Neural cell (in vitro differentiated cells): Measurements from ENCODE around the gene DTYMK. TPM values are rescaled to one million over a fixed set of nuclear protein-coding genes. Genes with fewer than 3 reads are reported as not detected.

Source experiments
- H2AFZ ChIP-seq: fragments of 200-600, 300-800 bp; sonication (generic), shearing (Covaris generic); 2 replicates; pipeline ENCODE4 v1.6.0; 2014; ENCODE audit warnings: low read depth, mild to moderate bottlenecking, antibody characterized with exemption, low read length, moderate library complexity
- H3F3A ChIP-seq: fragments of 200-600 bp; shearing (Covaris generic); 2 replicates; pipeline ENCODE4 v1.6.1; 2016; ENCODE audit warnings: mild to moderate bottlenecking, moderate library complexity, mixed read lengths, antibody characterized with exemption, low read length; ENCODE audit not compliant: insufficient read depth, poor library complexity, severe bottlenecking
- H3K27ac ChIP-seq: fragments of 200-600, 300-800 bp; sonication (generic), shearing (Covaris generic); 2 replicates; pipeline ENCODE4 v1.5.1; 2014; ENCODE audit warnings: mild to moderate bottlenecking, low read length, moderate library complexity
- H3K27me3 ChIP-seq: fragments of 300-800, 200-600 bp; sonication (generic), shearing (Covaris generic); 2 replicates; pipeline ENCODE4 v1.6.0; 2014; ENCODE audit warnings: mild to moderate bottlenecking, low read depth, low read length, moderate library complexity; ENCODE audit not compliant: insufficient read depth
- H3K36me3 ChIP-seq: fragments of 300-800, 200-600 bp; sonication (generic), shearing (Covaris generic); 2 replicates; pipeline ENCODE4 v1.5.1; 2014; ENCODE audit warnings: mild to moderate bottlenecking, antibody characterized with exemption, low read length, moderate library complexity; ENCODE audit not compliant: insufficient read depth
- H3K4me2 ChIP-seq: fragments of 300-800, 200-600 bp; sonication (generic), shearing (Covaris generic); 2 replicates; pipeline ENCODE4 v1.6.0; 2014; ENCODE audit warnings: mild to moderate bottlenecking, low read length
- H3K4me3 ChIP-seq: fragments of 300-800, 200-600 bp; sonication (generic), shearing (Covaris generic); 2 replicates; pipeline ENCODE4 v1.5.1; 2014; ENCODE audit warnings: mild to moderate bottlenecking, low read length, moderate library complexity
- H3K79me2 ChIP-seq: fragments of 200-600 bp; shearing (Covaris generic); replicated peaks from 2 replicates; pipeline ENCODE4 v1.6.0; 2014; ENCODE audit warnings: mild to moderate bottlenecking, low read length, moderate library complexity; ENCODE audit not compliant: insufficient read depth
- H3K9ac ChIP-seq: fragments of 300-800, 200-600 bp; sonication (generic), shearing (Covaris generic); 2 replicates; pipeline ENCODE4 v1.6.1; 2016; ENCODE audit warnings: mild to moderate bottlenecking, low read length, mixed read lengths
- H3K9me2 ChIP-seq: fragments of 200-600 bp; shearing (Covaris generic); 2 replicates; pipeline ENCODE4 v1.6.1; 2016; ENCODE audit warnings: mild to moderate bottlenecking, low read length, mixed read lengths; ENCODE audit not compliant: insufficient read depth
- H3K9me3 ChIP-seq: fragments of 200-600, 300-800 bp; sonication (generic), shearing (Covaris generic); 2 replicates; pipeline ENCODE4 v1.6.1; 2016; ENCODE audit warnings: mild to moderate bottlenecking, mixed run types, low read length, moderate library complexity, mixed read lengths
- H4K20me1 ChIP-seq: fragments of 200-600 bp; shearing (Covaris generic); 2 replicates; pipeline ENCODE4 v1.6.1; 2016; ENCODE audit warnings: mild to moderate bottlenecking, mixed run types; ENCODE audit not compliant: insufficient read depth
- EP300 ChIP-seq: fragments of 450-650 bp; conservative IDR thresholded peaks from 2 replicates; pipeline ENCODE4 v1.6.1; 2014; ENCODE audit warnings: antibody characterized with exemption, mild to moderate bottlenecking, moderate library complexity; ENCODE audit not compliant: poor library complexity, severe bottlenecking
- EZH2 ChIP-seq: fragments of 200-600, 300-800 bp; shearing (Covaris generic), sonication (generic); IDR thresholded peaks from 2 replicates; pipeline ENCODE4 v1.6.1; 2014; ENCODE audit warnings: antibody characterized with exemption, low read length, borderline replicate concordance, mild to moderate bottlenecking; ENCODE audit not compliant: insufficient read depth, poor library complexity, severe bottlenecking
- MXI1 ChIP-seq: fragments of 450-650 bp; conservative IDR thresholded peaks from 2 replicates; pipeline ENCODE4 v1.6.1; 2014; ENCODE audit warnings: antibody characterized with exemption, mild to moderate bottlenecking; ENCODE audit not compliant: poor library complexity, severe bottlenecking
- POLR2AphosphoS5 ChIP-seq: IDR thresholded peaks from 2 replicates; pipeline ENCODE4 v1.6.1; 2012
- RAD21 ChIP-seq: fragments of 450-650 bp; conservative IDR thresholded peaks from 2 replicates; pipeline ENCODE4 v1.6.1; 2014; ENCODE audit warnings: antibody characterized with exemption, mild to moderate bottlenecking, moderate library complexity
- SMC3 ChIP-seq: fragments of 450-650 bp; conservative IDR thresholded peaks from 2 replicates; pipeline ENCODE4 v1.6.1; 2014; ENCODE audit warnings: antibody characterized with exemption, mild to moderate bottlenecking, moderate library complexity; ENCODE audit not compliant: poor library complexity
- TAF1 ChIP-seq: IDR thresholded peaks from 2 replicates; pipeline ENCODE4 v1.6.1; 2012; ENCODE audit warnings: low read depth
- polyA plus RNA-seq: library from polyadenylated mRNA; depleted of rRNA; stranded (reverse); fragments of >200 nt; gene quantifications from 2 replicates; pipeline ENCODE4 v1.2.3, GENCODE V29; 2014
- TF ChIP-seq, protein P1 (sequence below): fragments of 450-650 bp; IDR thresholded peaks from 2 replicates; pipeline ENCODE4 v1.5.1; 2014; ENCODE audit warnings: antibody characterized with exemption, mild to moderate bottlenecking, moderate library complexity; ENCODE audit not compliant: poor library complexity, severe bottlenecking
- TF ChIP-seq, protein P2 (sequence below): IDR thresholded peaks from 2 replicates; pipeline ENCODE4 v1.6.1; 2012; ENCODE audit warnings: borderline replicate concordance

DTYMK gene
- polyA plus RNA-seq, 1 donor from 2014 or later, result 33.5 TPM

DNA sequence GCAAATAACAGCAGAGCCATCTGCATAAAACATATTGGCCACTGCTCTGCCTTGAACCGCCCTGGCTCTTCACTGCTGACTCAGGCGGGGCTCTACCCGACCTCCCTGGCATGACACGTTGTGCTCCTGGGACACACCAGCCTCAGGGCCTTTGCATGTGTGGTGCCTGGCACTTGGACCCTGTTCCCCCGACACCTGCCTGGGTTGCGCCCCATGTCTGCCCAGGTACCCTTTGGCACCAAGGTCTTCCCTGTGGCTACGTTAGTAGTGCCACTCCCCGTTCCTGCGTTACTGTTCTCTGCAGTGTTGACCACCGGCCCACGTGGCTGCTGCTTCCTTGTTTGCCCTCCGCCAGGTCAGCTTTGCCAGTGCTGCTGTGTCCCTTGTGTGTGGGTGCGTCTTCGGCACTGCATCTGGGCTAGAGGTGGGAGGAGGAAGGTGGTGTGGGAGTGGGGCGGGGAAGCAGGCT lies 28.8 kb downstream of the DTYMK start:
- H3K4me3 ChIP-seq, result no peak overlapping the region
- no peaks in the 10 kb centered on the region for H3K9me3 ChIP-seq
- H3K27me3 ChIP-seq, result no peaks in the 10 kb centered on the region
- H2AFZ ChIP-seq, result no peak overlapping the region
- H3K79me2 ChIP-seq, result no peaks in the 10 kb centered on the region
- no peaks in the 10 kb centered on the region for H3K9me2 ChIP-seq
- no peaks in the 10 kb centered on the region for H4K20me1 ChIP-seq
- no peak overlapping the region for H3K4me2 ChIP-seq
- no peaks in the 10 kb centered on the region for H3F3A ChIP-seq
- no peak for TF ChIP-seq RAD21
- TF ChIP-seq SMC3, result no peak
- H3K36me3 ChIP-seq, result no peaks in the 10 kb centered on the region
- H3K27ac ChIP-seq, result no peak overlapping the region
- no peak overlapping the region for H3K9ac ChIP-seq

DNA sequence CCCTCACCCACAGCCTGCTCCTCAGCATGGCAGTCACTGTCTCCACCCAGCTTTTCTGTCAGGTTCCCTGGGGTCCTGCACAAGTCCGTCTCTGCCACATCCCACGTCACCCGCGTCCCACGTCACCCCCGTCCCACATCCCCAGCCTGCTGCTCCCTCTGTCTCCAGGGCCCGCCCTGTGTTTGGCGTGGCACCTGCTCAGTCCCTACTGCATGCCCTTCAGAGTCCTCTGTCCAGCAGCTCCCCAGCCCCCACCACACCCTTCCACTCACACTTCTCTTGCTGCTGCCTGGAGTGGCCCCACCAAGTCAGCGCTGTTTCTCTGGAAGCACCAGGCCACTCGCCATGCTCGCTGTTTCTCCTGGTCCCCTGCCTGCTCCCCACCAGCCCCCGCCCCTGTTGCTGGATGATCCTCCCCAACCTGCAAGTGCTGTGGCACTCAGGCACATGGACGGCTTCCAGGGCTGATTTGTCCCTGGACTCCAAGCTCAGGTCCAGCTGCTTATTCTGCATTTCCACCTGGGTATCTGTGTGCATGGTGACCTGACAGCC lies 30.3 kb downstream of the DTYMK start:
- Histone ChIP-seq H2AFZ (no peak overlapping the region), H3K36me3 (no peaks in the 10 kb centered on the region), H3K79me2 (no peaks in the 10 kb centered on the region), H3K27ac (no peak overlapping the region), H3K9ac (no peak overlapping the region), H3K9me2 (no peaks in the 10 kb centered on the region), H3K9me3 (no peaks in the 10 kb centered on the region), H4K20me1 (no peaks in the 10 kb centered on the region), H3K4me2 (no peak overlapping the region), H3K27me3 (no peaks in the 10 kb centered on the region), H3K4me3 (no peak overlapping the region), H3F3A (no peaks in the 10 kb centered on the region)
- TF ChIP-seq, protein P1, sequence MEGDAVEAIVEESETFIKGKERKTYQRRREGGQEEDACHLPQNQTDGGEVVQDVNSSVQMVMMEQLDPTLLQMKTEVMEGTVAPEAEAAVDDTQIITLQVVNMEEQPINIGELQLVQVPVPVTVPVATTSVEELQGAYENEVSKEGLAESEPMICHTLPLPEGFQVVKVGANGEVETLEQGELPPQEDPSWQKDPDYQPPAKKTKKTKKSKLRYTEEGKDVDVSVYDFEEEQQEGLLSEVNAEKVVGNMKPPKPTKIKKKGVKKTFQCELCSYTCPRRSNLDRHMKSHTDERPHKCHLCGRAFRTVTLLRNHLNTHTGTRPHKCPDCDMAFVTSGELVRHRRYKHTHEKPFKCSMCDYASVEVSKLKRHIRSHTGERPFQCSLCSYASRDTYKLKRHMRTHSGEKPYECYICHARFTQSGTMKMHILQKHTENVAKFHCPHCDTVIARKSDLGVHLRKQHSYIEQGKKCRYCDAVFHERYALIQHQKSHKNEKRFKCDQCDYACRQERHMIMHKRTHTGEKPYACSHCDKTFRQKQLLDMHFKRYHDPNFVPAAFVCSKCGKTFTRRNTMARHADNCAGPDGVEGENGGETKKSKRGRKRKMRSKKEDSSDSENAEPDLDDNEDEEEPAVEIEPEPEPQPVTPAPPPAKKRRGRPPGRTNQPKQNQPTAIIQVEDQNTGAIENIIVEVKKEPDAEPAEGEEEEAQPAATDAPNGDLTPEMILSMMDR, result no peak
- TF ChIP-seq TAF1, result no peak
- no peak for TF ChIP-seq MXI1
- no peak for TF ChIP-seq SMC3
- no peak for TF ChIP-seq POLR2AphosphoS5

DNA sequence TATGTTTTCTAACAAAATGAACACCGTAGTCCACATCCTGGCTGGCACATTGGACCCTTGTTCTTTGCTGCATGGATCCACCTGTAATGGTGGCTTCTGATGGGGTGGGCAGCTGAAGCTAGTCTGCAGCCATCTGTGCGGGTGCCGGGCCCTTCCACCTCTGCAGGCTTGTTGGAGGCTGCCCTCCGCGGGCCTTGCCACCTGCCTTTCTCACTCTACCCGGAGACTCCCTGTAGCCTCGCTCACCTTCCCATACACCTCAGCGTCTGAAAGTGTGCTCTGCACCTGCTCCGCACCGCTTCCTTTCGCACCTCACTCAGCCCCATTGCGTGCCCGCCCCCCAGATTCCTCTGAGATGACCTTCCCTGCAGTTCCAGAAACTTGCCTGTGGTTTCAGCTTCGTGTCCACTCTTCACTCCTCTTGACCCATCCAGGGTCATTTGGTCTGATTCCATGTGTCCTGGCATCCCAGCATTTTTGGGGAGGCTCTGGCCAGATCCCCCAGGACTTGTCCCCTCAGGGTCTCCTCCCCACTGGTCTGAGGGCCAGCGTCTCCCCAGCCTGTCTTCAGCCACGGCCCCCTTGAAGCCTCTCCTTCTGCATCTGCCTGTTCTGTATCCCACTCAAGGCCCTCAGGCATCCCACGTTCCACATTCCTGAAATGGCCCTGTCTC lies 31.0 kb downstream of the DTYMK start:
- H3K27me3 ChIP-seq, result no peaks in the 10 kb centered on the region
- no peak overlapping the region for H3K4me3 ChIP-seq
- TF ChIP-seq EP300 (no peak), TAF1 (no peak), POLR2AphosphoS5 (no peak), EZH2 (no peak), RAD21 (no peak), MXI1 (no peak), SMC3 (no peak)
- TF ChIP-seq, protein P2, sequence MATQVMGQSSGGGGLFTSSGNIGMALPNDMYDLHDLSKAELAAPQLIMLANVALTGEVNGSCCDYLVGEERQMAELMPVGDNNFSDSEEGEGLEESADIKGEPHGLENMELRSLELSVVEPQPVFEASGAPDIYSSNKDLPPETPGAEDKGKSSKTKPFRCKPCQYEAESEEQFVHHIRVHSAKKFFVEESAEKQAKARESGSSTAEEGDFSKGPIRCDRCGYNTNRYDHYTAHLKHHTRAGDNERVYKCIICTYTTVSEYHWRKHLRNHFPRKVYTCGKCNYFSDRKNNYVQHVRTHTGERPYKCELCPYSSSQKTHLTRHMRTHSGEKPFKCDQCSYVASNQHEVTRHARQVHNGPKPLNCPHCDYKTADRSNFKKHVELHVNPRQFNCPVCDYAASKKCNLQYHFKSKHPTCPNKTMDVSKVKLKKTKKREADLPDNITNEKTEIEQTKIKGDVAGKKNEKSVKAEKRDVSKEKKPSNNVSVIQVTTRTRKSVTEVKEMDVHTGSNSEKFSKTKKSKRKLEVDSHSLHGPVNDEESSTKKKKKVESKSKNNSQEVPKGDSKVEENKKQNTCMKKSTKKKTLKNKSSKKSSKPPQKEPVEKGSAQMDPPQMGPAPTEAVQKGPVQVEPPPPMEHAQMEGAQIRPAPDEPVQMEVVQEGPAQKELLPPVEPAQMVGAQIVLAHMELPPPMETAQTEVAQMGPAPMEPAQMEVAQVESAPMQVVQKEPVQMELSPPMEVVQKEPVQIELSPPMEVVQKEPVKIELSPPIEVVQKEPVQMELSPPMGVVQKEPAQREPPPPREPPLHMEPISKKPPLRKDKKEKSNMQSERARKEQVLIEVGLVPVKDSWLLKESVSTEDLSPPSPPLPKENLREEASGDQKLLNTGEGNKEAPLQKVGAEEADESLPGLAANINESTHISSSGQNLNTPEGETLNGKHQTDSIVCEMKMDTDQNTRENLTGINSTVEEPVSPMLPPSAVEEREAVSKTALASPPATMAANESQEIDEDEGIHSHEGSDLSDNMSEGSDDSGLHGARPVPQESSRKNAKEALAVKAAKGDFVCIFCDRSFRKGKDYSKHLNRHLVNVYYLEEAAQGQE, result no peak
- TF ChIP-seq, protein P1, result no peak
- no peak overlapping the region for H3K9ac ChIP-seq
- no peaks in the 10 kb centered on the region for H3K9me2 ChIP-seq
- H3K36me3 ChIP-seq, result no peaks in the 10 kb centered on the region
- H3K9me3 ChIP-seq, result no peaks in the 10 kb centered on the region
- no peaks in the 10 kb centered on the region for H4K20me1 ChIP-seq
- no peak overlapping the region for H3K4me2 ChIP-seq
- no peak overlapping the region for H3K27ac ChIP-seq
- no peak overlapping the region for H2AFZ ChIP-seq
- no peaks in the 10 kb centered on the region for H3K79me2 ChIP-seq
- no peaks in the 10 kb centered on the region for H3F3A ChIP-seq
